ENCODE data around the gene OR10S1.
"Not testable (repeated sequence)": the region's sequence is repeated elsewhere in the genome, so short reads cannot be mapped to it uniquely, and the experiment has no call there.

Gene OR10S1, protein sequence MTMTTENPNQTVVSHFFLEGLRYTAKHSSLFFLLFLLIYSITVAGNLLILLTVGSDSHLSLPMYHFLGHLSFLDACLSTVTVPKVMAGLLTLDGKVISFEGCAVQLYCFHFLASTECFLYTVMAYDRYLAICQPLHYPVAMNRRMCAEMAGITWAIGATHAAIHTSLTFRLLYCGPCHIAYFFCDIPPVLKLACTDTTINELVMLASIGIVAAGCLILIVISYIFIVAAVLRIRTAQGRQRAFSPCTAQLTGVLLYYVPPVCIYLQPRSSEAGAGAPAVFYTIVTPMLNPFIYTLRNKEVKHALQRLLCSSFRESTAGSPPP

DNA sequence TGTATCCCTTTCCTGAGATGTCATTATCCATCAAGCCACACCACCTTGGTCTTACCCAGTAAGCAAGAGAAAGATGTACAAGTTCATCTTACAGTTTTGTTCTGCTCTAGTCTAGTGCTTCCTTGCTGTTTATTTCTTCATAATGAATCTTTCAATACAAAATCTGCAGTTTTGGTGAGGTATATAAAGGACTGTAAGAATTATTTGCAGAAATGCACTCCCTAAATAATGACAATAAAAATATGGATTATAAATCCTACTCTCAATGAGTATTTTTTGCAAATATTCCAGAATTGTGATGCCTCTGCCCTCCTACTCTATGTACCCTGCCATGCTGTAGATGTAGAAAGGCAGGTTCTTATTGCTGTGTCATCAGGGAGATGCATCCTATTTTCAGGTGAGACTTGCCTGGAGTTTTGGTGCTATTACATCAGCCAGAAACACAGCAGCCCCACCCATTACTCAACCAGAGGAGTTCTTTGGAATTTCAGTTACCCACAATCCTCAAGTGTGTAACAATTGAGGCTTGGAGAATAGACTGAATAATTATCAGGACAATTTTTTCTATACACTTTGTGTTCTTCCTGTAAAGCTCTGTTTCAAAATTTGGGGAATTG is at the start of gene OR10S1:
TSS of gene OR10S1 (minus strand) at position 51 of the 617 bp plus-strand sequence. CDS start 117 bp downstream, outside the sequence.
- DNase-seq, result no peak

DNA sequence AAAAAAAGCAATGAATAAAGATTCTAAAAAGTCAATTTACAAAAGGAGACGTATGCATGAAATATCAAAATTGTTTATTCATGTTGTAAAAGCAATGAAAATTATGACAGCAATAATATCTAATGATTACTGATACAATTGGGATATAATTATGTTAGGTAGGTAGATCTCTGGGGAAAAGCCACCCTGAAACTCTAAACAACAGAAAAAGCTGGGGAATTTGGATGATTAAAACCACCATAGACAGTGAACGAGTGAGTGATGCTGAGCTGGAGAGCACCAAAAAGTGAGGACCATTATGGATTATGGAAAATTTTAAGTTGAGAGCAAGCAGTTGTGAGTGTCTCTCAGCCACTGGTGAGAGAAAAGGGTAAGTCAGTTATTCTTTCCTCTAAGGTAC is 48.9 kb upstream of the OR10S1 start, which contains the start of gene OR10G8:
TSS of gene OR10G8 (plus strand) at position 301 of the 400 bp plus-strand sequence. CDS start 2,825 bp downstream, outside the sequence.
- DNase-seq, result no peak

DNA sequence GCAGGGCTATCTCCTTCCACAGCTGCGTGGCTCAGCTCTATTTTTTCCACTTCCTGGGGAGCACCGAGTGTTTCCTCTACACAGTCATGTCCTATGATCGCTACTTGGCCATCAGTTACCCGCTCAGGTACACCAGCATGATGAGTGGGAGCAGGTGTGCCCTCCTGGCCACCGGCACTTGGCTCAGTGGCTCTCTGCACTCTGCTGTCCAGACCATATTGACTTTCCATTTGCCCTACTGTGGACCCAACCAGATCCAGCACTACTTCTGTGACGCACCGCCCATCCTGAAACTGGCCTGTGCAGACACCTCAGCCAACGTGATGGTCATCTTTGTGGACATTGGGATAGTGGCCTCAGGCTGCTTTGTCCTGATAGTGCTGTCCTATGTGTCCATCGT is 38.3 kb upstream of the OR10S1 start:
- DNase-seq, result not testable (repeated sequence)

DNA sequence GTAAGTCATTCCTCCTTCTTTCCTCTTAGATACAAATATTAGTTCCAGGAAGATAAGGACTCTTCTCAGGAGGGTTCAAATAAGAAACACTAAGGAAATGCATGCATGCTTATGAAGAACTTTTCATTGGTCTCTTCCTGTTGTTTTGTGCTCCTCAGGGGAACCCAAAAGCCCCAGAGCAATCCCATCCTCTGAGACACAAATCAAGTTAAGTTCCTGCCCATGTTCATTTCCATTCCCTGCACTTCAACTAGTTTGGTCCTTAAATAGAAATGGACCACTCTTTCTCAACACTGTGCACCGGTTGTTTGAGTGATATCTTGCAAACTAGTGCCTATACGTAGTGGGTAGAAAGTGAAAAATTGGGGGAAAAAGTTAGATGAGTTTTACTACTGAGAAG is 35.1 kb upstream of the OR10S1 start, which contains the start of gene OR10G4:
TSS of gene OR10G4 (plus strand) at position 301 of the 400 bp plus-strand sequence. CDS start 2,578 bp downstream, outside the sequence.
- no peak for DNase-seq

DNA sequence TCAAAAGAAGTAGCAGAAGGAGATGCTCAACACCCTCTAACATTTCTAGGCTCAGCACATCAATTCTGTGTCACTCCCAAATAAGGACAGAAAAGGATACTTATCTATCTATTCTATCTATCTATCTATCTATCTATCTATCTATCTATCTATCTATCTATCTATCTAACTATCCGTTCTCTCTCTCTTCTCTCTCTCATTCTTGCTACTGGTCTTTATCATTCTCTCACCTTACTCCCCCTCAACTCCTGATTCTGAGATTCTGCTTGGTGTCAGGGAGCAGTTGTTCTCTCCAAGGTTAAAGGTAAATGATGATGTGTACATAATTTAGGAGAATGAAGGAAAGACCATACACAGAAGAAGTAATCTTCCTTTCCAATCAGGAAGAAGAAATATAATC is 17.5 kb upstream of the OR10S1 start, which contains the start of gene OR10G6:
TSS of gene OR10G6 (minus strand) at position 43 of the 400 bp plus-strand sequence. CDS start at position 43, 0 bp downstream.
- DNase-seq, result no peak

DNA sequence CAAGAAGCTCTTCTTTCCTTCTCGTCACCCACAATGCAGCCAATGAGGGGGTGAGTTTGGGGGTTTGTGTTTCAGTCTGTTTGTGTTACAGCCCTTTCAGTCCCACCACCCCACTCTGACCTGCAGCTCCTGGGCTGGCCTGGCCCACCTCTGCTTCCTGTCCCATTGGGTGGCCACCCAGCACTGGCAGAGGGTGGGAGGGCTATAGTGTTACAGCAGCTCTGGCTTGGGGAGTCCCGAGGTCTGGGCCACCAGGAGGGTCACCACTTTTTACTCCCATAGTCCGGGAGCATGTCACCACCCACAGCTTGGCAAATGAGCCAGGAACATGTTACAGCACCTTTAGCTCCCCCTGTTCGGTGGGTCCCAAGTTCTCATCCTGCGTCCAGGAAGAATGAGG is 1.7 kb upstream of the OR10S1 start:
- DNase-seq, result no peak

DNA sequence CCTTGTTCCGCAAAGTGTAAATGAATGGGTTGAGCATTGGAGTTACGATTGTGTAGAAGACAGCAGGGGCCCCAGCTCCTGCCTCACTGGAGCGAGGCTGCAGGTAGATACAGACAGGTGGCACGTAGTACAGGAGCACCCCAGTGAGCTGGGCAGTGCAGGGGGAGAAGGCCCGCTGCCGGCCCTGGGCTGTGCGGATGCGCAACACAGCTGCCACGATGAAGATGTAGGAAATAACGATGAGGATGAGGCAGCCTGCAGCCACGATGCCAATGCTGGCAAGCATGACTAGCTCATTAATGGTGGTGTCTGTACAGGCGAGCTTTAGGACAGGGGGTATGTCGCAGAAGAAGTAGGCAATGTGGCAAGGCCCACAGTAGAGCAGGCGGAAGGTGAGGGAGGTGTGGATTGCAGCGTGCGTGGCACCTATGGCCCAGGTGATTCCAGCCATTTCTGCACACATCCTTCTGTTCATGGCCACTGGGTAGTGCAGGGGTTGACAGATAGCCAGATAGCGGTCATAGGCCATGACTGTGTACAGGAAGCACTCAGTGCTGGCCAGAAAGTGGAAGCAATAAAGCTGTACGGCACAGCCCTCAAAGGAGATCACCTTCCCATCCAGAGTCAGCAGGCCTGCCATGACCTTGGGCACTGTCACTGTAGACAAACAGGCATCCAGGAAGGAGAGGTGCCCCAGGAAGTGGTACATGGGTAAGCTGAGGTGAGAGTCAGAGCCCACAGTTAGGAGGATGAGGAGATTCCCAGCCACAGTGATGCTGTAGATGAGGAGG is 616 bp downstream of the OR10S1 start:
- no peak for DNase-seq

DNA sequence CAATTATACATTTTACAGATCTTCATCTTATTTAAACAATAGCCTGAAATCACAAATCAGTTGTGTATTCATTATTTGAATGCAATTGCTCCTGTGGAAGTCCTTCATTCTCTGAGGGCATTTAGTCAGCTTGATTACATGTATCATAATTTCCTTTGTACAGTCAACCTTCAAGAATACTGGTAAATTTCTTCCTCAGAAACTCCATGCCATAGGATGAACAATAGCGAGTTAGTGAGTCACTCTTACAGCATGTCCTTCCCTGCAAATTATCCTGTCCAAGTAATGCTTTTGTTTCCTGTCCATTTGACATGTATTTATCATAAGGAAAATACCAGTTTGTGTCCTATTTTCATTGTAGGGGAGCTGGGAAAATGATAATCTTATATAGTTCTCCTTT is 3.8 kb downstream of the OR10S1 start:
- no peak for DNase-seq

DNA sequence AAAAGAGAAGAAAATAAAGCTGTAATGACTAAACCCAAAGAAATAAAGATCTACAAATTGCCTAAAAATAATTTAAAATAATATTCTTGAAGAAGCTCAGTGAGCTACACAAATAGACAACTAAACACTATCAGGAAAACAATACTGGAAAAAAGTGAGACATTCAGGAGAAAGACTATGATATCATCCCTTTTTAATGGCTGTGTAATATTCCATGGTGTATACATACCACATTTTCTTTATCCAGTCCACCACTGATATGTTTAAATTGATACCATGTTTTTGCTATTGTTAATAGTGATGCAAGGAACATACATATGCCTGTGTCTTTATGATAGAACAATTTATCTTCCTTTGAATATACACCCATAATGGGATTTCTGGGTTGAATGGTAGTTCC is 20.8 kb downstream of the OR10S1 start:
- no peak for DNase-seq

DNA sequence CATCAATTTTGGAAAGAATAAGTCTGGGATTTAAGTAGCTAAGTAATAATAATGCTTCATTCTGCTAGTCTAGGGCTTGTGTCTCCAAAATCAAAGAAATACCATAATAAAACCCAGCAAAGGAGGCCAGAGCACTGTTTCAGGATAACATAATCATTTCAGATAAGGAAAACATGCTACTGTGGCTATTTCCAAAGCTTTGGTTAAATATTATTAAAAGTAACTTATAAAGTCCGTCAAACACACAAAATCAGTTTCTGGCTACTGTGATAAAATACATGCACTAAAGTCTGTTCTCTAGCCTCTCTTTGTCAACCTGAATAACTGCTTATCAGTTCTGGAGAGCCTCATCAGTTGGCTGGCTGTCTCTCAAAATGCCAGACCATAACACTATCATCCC is 32.4 kb downstream of the OR10S1 start:
- DNase-seq, result no peak

DNA sequence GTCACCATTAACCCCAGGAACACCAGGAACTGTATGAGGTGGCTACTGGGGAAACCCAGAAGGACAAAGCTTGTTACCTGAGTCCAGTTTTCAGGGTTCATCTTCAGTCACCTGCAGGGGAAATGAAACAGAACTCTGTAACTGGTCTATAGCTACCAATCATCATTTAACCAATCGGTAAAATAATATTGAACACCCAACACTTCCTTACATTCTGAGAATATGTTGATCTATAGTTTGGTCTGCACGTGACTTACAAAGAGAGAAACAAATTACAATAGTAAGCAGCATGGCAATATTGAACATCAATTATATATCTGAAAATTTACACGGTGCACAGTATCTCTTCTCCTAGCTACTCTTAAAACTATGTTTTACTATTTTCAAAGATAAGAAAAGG is 33.8 kb downstream of the OR10S1 start, which contains the start of gene OR6T1:
TSS of gene OR6T1 (minus strand) at position 101 of the 400 bp plus-strand sequence. CDS start at position 101, 0 bp downstream.
- DNase-seq, result no peak

DNA sequence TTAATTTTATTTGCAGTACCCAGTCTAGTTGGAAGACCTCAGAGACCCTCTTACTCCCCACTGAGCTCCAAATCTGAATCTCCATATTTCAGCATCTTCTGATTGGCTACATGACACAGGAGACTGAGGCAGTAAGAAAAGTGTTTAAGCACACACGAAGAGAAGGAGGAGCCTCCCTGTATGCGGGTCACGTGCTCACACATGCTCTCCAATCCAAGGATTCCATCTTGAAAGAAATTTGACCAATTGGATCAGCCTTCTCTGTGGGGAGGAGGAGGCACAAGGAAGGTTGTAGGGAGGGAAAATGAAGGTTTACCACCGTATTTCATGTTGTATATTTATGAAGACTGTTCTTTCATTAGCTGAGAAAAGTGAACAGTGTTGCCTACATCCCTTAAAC is 35.2 kb downstream of the OR10S1 start:
- DNase-seq, result no peak

DNA sequence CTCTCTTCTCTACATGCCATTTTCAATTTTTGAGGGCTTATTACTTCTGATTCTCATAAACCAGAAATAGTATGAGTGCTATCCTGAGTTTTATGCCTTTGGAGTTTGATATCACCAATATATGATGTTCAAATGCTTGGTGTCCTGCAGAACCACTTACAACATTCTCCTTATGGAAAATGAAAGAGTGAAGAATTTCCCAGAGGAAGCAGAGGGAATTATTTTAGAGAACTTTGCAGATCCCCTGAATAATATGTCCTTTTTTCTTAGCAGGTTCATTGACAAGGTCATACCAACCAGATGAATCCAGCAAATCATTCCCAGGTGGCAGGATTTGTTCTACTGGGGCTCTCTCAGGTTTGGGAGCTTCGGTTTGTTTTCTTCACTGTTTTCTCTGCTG is 38.3 kb downstream of the OR10S1 start, which contains the start of gene OR4D5:
TSS of gene OR4D5 (plus strand) at position 301 of the 400 bp plus-strand sequence. CDS start at position 301, 0 bp downstream.
- DNase-seq, result no peak

All from cerebellar nuclear complex (tissue), 1 donor.